PC-3 (cell line): ENCODE measurements around the gene C6orf47. TPM values are rescaled to one million over a fixed set of nuclear protein-coding genes. Genes with fewer than 3 reads are reported as not detected.

ENCODE experiments used
- ATAC-seq: fragments of 200-7000 bp; cut with Tn5 transposase; 2 replicates; pipeline ENCODE4 v1.9.1; 2020; ENCODE audit warnings: mild to moderate bottlenecking, moderate library complexity
- BruUV-seq: library from RNA; stranded (reverse); fragments of 400-500 nt; replicated peaks from 2 replicates; lab custom pipeline; 2021; lab: Mats Ljungman, UMichigan
- CTCF ChIA-PET: fragments of 300-600 bp; sonication (Branson Sonifier 250); formaldehyde crosslinking; loops from one replicate; lab custom pipeline; 2022; ENCODE audit warnings: antibody characterized with exemption; lab: Charles Lee
- POLR2A ChIA-PET: fragments of 300-600 bp; sonication (Branson Sonifier 250); formaldehyde crosslinking; loops from one replicate; lab custom pipeline; 2022; ENCODE audit warnings: antibody characterized with exemption; ENCODE audit not compliant: unreplicated experiment; lab: Charles Lee
- DNase-seq: peaks from one replicate; pipeline ENCODE4 v3.0.0-alpha.2; 2015
- H2AFZ ChIP-seq: fragments of 300-600 bp; sonication (generic); 2 replicates; pipeline ENCODE4 v1.6.0; 2016; ENCODE audit warnings: antibody characterized with exemption, low read length
- H3F3A ChIP-seq: fragments of 300-600 bp; sonication (generic); one replicate; pipeline ENCODE4 v1.6.0; 2017; ENCODE audit warnings: antibody characterized with exemption, low read length, control low read depth, mild to moderate bottlenecking; ENCODE audit not compliant: unreplicated experiment
- H3K27ac ChIP-seq: fragments of 300-600 bp; sonication (generic); 2 replicates; pipeline ENCODE4 v1.5.1; 2016; ENCODE audit warnings: mild to moderate bottlenecking, low read length
- H3K27me3 ChIP-seq: fragments of 300-600 bp; sonication (generic); 2 replicates; pipeline ENCODE4 v1.6.1; 2016; ENCODE audit warnings: low read length, mixed read lengths
- H3K36me3 ChIP-seq: fragments of 300-600 bp; sonication (generic); 2 replicates; pipeline ENCODE4 v1.6.1; 2016; ENCODE audit warnings: low read depth, mixed run types, low read length, mixed read lengths
- H3K4me1 ChIP-seq: fragments of 300-600 bp; sonication (generic); 2 replicates; pipeline ENCODE4 v1.5.1; 2016; ENCODE audit warnings: low read length; ENCODE audit not compliant: insufficient read depth
- H3K4me2 ChIP-seq: fragments of 300-600 bp; sonication (generic); 2 replicates; pipeline ENCODE4 v1.6.0; 2016; ENCODE audit warnings: low read length
- H3K4me3 ChIP-seq: fragments of 300-600 bp; sonication (generic); 2 replicates; pipeline ENCODE4 v1.5.1; 2016; ENCODE audit warnings: mild to moderate bottlenecking, low read length, mixed read lengths
- H3K79me2 ChIP-seq: fragments of 300-600 bp; sonication (generic); 2 replicates; pipeline ENCODE4 v1.6.1; 2017; ENCODE audit warnings: low read length, mixed read lengths
- H3K9ac ChIP-seq: fragments of 300-600 bp; sonication (generic); 2 replicates; pipeline ENCODE4 v1.6.0; 2016; ENCODE audit warnings: mild to moderate bottlenecking, low read length
- H3K9me2 ChIP-seq: fragments of 300-600 bp; sonication (generic); replicated peaks from 2 replicates; pipeline ENCODE4 v1.6.1; 2016; ENCODE audit warnings: mixed run types, low read length, mixed read lengths
- H3K9me3 ChIP-seq: fragments of 300-600 bp; sonication (generic); 2 replicates; pipeline ENCODE4 v1.6.1; 2016; ENCODE audit warnings: low read length, mixed read lengths
- H4K20me1 ChIP-seq: fragments of 300-600 bp; sonication (generic); 2 replicates; pipeline ENCODE4 v1.6.1; 2016; ENCODE audit warnings: low read length, mixed read lengths
- CTCF ChIP-seq: fragments of 300-600 bp; sonication (generic); conservative IDR thresholded peaks from 2 replicates; pipeline ENCODE4 v1.5.1; 2017; ENCODE audit warnings: antibody characterized with exemption, low read depth, mild to moderate bottlenecking, low read length
- EZH2 ChIP-seq: fragments of 300-600 bp; sonication (generic); IDR thresholded peaks from one replicate; pipeline ENCODE4 v1.6.1; 2017; ENCODE audit warnings: antibody characterized with exemption, mild to moderate bottlenecking, low read length; ENCODE audit not compliant: unreplicated experiment
- EZH2phosphoT487 ChIP-seq: fragments of 300-600 bp; sonication (generic); IDR thresholded peaks from 2 replicates; pipeline ENCODE4 v1.6.1; 2018; ENCODE audit warnings: mild to moderate bottlenecking, antibody characterized with exemption, low read length, borderline replicate concordance
- intact Hi-C: fragments of 100-400 bp; cut with micrococcal nuclease; formaldehyde crosslinking; loops from 2 replicates; pipeline ENCODE4 v1.9.0; 2023
- total RNA-seq: library from RNA; depleted of rRNA; stranded (reverse); fragments of >200 nt; gene quantifications from 2 replicates; pipeline ENCODE4 v1.2.3, GENCODE V29; 2014

The C6orf47 gene
- total RNA-seq, 1 experiment from 2014 or later, result 26.3 TPM

GRCh38 chr6:31655349-31656237, 5.0 kb downstream of the C6orf47 start, which contains the start of gene APOM:
APOM (plus strand) TSS chr6:31655894; CDS start chr6:31655967, 73 bp downstream.
- CTCF ChIA-PET, result no interaction called here
- DNase-seq, result no peak
- H3K9me3 ChIP-seq, result no peaks in the 10 kb centered on the region
- POLR2A ChIA-PET, result no interaction called here
- no peak within 1 kb of the TSS for H3K27ac ChIP-seq
- peaks cover 4% of the 10 kb centered on the region; the same call in 1 of the 2 replicates for H4K20me1 ChIP-seq
- TF ChIP-seq EZH2, result no peak
- TF ChIP-seq EZH2phosphoT487, result no peak
- no peak for TF ChIP-seq CTCF
- no peak within 1 kb of the TSS for H2AFZ ChIP-seq
- no peaks in the 10 kb centered on the region for H3K9me2 ChIP-seq
- BruUV-seq, result no TSS peak
- no peaks in the 10 kb centered on the region for H3K27me3 ChIP-seq
- H3K36me3 ChIP-seq, result 0 out of 2 replicates have a peak, but pooled peaks cover 5% of the 10 kb centered on the region
- intact Hi-C loops, result no loop called here
- no peak within 1 kb of the TSS for H3K9ac ChIP-seq
- no peak within 1 kb of the TSS for H3K4me2 ChIP-seq
- H3K4me1 ChIP-seq, result peaks cover 44% of the 10 kb centered on the region
- peaks cover 53% of the 10 kb centered on the region for H3K79me2 ChIP-seq
- H3F3A ChIP-seq, result no peaks in the 10 kb centered on the region
- no peak within 1 kb of the TSS for H3K4me3 ChIP-seq
- ATAC-seq, result no peak

- Histone ChIP-seq H3F3A (no peaks in the 10 kb centered on the region), H3K27ac (no peak overlapping the region), H3K4me1 (peaks cover 41% of the 10 kb centered on the region), H2AFZ (no peak overlapping the region), H3K79me2 (peaks cover 53% of the 10 kb centered on the region), H3K36me3 (peaks cover 8% of the 10 kb centered on the region; the same call in 1 of the 2 replicates), H3K4me3 (no peak overlapping the region), H4K20me1 (peaks cover 4% of the 10 kb centered on the region; the same call in 1 of the 2 replicates), H3K27me3 (no peaks in the 10 kb centered on the region), H3K9me2 (no peaks in the 10 kb centered on the region), H3K9me3 (no peaks in the 10 kb centered on the region), H3K9ac (no peak overlapping the region), H3K4me2 (no peak overlapping the region)
- BruUV-seq, result no TSS peak
- CTCF ChIA-PET, result no interaction called here
- DNase-seq (no peak), ATAC-seq (no peak)
- TF ChIP-seq CTCF (no peak), EZH2 (no peak), EZH2phosphoT487 (no peak)
- intact Hi-C loops, result no loop called here
- POLR2A ChIA-PET, result no interaction called here
These were observed 5.8 kb downstream of the C6orf47 start for GRCh38 chr6:31654574-31655348.
